Hematopoietic multipotent progenitor cell treated with erythropoietin and hydrocortisone succinate and interleukin-3 and kit ligand, for 17 days (in vitro differentiated cells): Measurements from ENCODE around the gene RAPGEF4.
A peak's percentile ranks its signal among the peaks of the same experiment; 100 is the strongest.

ENCODE experiments used
- DNase-seq: peaks from one replicate; pipeline ENCODE4 v3.0.0-alpha.2; 2015; ENCODE audit warnings: low spot score

The RAPGEF4 gene

GRCh38 chr2:172999641-173000386 is 264.2 kb downstream of the RAPGEF4 start:
- DNase-seq: no peak

- DNase-seq: no peak
Observed at GRCh38 chr2:173001664-173002604, 266.3 kb downstream of the RAPGEF4 start.

GRCh38 chr2:173002751-173003541 is 267.3 kb downstream of the RAPGEF4 start:
- DNase-seq: no peak

GRCh38 chr2:173008786-173009185 is 273.1 kb downstream of the RAPGEF4 start:
- no peak for DNase-seq

GRCh38 chr2:173010233-173010632 is 274.6 kb downstream of the RAPGEF4 start:
- no peak for DNase-seq

- no peak for DNase-seq
Observed at GRCh38 chr2:173016451-173016850, 280.8 kb downstream of the RAPGEF4 start.

- no peak for DNase-seq
Observed at GRCh38 chr2:173017646-173018420, 282.2 kb downstream of the RAPGEF4 start.

GRCh38 chr2:173019755-173020154 is 284.1 kb downstream of the RAPGEF4 start:
- no peak for DNase-seq

- DNase-seq: no peak
Observed at GRCh38 chr2:173021939-173022371, 286.3 kb downstream of the RAPGEF4 start.

GRCh38 chr2:173023718-173024117 is 288.1 kb downstream of the RAPGEF4 start:
- no peak for DNase-seq

GRCh38 chr2:173026479-173026878 is 290.8 kb downstream of the RAPGEF4 start:
- DNase-seq: no peak

GRCh38 chr2:173027181-173028128 is 291.8 kb downstream of the RAPGEF4 start:
- peak; percentile 87 for DNase-seq

- DNase-seq: no peak
Observed at GRCh38 chr2:173028141-173028540, 292.5 kb downstream of the RAPGEF4 start.

- no peak for DNase-seq
Observed at GRCh38 chr2:173028671-173029070, 293.0 kb downstream of the RAPGEF4 start.

GRCh38 chr2:173030561-173031490 is 295.2 kb downstream of the RAPGEF4 start:
- DNase-seq: no peak

GRCh38 chr2:173032032-173032431 is 296.4 kb downstream of the RAPGEF4 start:
- DNase-seq: no peak

- no peak for DNase-seq
Observed at GRCh38 chr2:173033084-173033483, 297.4 kb downstream of the RAPGEF4 start.

- DNase-seq: no peak
Observed at GRCh38 chr2:173034143-173034542, 298.5 kb downstream of the RAPGEF4 start.
